ENCODE results near the gene RAB3IL1.
"Not testable (repeated sequence)": the region's sequence is repeated elsewhere in the genome, so short reads cannot be mapped to it uniquely, and the experiment has no call there.

RAB3IL1 gene

GRCh38 chr11:61917334-61918109 lies at the start of gene RAB3IL1:
RAB3IL1 (minus strand) TSS chr11:61917566; CDS start chr11:61917367, 199 bp downstream.
- no peak for DNase-seq (ENCODE audit: low read depth)

DNA sequence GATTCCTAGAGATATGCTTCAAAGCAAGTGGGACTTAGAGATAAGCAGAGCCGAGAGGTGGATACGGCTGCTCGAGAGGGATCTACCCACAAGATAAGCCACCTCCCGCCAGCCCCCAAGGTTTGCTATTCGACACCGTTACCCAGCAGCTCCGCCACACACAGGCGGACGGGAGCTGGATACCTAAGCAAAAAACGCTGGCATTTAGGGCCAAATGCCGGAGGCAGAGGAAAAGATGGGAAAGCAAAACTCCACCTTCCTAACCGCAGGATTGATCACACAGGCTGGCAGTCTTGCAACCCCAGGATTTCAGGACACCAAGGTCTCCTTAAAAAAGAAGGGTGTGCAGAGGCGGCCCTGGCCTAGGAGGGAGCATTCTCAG lies 49.4 kb upstream of the RAB3IL1 start:
- peak; percentile 9 for DNase-seq (ENCODE audit: low read depth)

GRCh38 chr11:61964666-61965271 lies 47.4 kb upstream of the RAB3IL1 start:
- not testable (repeated sequence) for DNase-seq (ENCODE audit: low read depth)

DNA sequence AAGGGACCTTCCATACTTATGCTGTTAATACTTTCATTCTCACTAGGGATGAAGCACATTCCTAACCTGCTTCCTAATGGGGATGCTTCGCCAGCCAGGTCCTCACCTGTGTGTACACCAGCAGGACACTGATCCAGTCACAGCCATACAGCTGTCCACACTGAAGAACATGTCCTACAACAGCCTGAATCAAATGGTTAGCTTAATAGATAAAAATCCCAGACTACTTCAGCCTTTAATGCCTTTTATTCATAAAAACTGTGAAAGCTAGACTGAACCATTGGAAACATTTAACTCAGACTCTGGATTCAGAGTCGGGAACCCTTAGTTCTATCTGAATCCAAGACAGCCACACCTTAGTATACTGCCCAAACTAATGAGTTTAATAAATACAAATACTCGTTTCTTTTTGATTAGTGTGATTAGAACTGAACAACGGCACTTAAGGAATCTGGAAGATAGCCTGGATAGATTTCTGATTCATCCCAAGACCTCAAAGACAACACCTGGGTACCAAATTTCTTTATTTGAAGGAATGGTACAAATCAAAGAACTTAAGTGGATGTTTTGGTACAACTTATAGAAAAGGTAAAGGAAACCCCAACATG lies 46.8 kb upstream of the RAB3IL1 start:
- no peak for DNase-seq (ENCODE audit: low read depth)

DNA sequence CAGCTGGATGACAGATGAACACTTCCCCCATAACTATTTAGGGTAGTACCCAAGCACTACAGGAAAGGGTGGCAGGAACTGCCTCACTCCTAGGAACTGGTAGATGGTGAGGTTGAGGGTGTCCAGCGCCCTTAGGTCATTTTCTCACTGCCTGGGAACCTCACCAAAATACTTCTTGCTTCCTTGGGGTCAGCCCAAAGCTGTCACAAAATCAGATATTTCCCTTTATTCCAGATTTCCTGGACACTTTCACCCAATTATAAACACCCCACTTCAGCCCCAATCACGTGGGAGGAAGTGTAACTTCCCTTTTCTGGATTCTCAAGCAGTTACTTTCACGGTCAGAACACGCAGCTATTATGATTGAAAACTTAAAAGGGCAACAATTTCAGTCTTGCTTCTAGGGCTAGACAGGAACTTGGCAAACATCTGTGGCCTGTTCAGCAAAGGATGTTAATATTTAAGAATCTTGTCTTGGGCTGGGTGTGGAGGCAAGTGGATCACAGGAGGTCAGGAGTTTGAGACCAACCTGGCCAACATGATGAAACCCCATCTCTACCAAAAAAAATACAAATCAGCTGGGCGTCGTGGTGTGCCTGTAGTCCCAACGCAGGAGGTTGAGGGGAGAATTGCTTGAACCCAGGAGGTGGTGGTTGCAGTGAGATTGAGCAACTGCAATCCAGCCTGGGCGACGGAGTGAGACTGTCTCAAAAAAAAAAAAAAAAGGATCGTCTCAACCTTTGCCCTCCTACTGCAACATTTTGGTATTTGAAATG lies 46.1 kb upstream of the RAB3IL1 start:
- DNase-seq (ENCODE audit: low read depth), result no peak

DNA sequence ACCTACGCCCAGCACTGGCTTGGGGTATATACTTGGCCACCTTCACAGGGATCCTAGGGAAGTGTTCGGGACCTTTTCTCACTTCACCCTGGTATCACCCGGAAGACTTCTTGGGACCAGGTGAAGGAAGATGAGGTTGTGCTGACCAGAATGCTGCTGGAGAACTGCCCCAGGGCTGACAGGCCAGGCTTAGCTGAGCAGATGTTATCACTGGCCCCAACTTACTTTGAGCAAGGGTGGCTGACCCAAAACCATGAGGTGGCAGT lies 45.6 kb upstream of the RAB3IL1 start:
- no peak for DNase-seq (ENCODE audit: low read depth)

GRCh38 chr11:61962213-61963015 lies 45.0 kb upstream of the RAB3IL1 start:
- no peak for DNase-seq (ENCODE audit: low read depth)

DNA sequence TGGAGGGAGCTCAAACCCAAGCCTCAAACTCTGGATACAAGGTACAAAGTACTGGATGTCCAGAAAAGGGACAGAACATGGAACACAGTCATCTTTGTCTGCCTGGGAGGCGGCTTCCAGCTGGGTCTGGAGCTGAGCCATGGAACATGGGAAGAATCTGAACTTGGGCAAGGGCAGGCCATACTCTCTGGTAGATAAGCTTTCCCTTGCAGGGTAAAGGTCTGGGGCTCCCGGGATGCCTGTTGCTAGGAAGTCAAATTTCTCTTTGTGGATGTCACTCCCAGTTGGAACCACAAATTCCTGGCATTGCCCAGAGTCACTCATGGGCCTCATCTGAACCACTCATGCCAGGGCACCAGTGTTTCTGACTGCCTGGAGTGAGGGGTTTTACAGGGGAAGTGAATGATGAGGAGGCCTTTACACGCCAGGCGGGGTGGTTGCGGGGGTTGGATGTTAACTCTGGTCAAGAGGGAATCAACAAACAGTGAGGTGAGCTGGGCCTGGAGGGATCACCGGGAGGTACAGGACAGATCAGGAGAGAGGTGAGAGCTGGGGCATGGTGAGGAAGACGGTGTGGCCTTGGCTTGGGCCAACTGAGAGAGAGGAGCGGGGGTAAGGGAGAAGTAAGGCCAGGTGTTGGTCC lies 44.3 kb upstream of the RAB3IL1 start:
- no peak for DNase-seq (ENCODE audit: low read depth)

GRCh38 chr11:61960532-61960931 lies 43.2 kb upstream of the RAB3IL1 start:
- DNase-seq (ENCODE audit: low read depth), result no peak

DNA sequence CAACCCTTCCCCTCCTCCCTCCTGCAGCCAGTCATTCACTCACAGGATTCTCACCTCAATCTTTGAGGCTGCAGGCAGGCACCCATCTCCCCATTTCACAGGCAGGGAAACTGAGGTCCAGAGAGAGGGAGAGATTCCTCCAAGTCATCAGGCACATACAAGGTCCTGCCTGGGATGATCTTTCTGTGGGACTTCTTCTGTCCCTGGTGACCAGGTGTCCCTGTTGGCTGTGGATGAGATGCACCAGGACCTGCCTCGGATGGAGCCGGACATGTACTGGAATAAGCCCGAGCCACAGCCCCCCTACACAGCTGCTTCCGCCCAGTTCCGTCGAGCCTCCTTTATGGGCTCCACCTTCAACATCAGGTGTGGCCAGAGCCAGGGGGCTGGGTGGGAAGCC lies 42.3 kb upstream of the RAB3IL1 start:
- no peak for DNase-seq (ENCODE audit: low read depth)

GRCh38 chr11:61959114-61959513 lies 41.7 kb upstream of the RAB3IL1 start:
- no peak for DNase-seq (ENCODE audit: low read depth)

DNA sequence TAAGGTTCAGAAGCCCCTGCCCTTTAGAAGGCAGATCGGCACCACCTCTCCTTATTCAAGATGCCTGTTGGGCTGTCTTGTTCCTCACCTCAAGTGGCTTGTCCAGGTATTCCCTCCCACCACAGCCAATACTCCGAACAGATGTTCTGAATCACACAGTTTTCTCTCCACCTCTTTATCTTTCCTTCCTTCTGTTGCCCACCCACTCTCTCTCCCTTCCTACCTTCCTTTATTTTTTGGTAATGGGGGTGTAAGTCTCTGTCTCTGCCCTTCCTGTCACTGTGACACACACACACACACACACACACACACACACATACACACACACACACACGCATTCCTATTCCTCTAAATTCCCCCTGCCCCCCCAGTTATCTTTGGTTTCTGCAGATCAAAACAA lies 41.2 kb upstream of the RAB3IL1 start:
- DNase-seq (ENCODE audit: low read depth), result no peak

GRCh38 chr11:61957021-61957770 lies 39.8 kb upstream of the RAB3IL1 start:
- DNase-seq (ENCODE audit: low read depth), result no peak

- no peak for DNase-seq (ENCODE audit: low read depth)
Observed at GRCh38 chr11:61956191-61957020, 39.0 kb upstream of the RAB3IL1 start.

- no peak for DNase-seq (ENCODE audit: low read depth)
Observed at GRCh38 chr11:61955422-61956135, 38.2 kb upstream of the RAB3IL1 start.

- DNase-seq (ENCODE audit: low read depth), result no peak
Observed at GRCh38 chr11:61954851-61955421, 37.6 kb upstream of the RAB3IL1 start.

DNA sequence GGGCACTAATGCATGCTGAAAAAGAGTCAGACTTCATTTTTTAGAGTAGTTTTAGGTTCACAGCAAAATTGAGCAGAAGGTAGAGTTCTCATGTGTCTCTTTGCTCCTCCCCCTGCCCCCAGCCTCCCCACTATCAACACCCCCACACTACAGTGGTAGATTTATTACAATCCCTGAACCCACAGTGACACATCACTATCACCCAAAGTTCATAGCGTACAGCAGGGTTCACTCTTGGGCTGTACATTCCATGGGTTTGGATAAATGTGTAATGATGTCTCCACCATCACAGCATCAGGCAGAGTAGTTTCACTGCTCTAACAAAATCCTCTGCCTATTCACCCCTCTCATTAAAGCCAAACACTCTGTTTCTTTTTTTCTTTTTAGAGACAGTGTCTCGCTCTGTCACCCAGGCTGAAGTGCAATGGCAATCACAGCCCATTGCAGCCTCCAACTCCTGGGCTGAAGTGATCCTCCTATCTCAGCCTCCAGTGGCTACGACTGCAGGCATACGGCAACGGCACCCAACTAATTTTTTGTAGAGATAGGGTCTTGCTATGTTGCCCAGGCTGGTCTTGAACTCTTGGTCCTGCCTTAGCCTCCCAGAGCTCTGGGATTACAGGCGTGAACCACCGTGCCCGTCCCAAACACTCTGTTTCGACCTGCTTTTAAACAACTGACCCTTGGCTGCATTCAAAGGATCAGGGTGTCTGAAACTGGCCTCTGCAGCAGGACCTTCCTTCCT lies 36.9 kb upstream of the RAB3IL1 start:
- DNase-seq (ENCODE audit: low read depth), result no peak

- DNase-seq (ENCODE audit: low read depth), result not testable (repeated sequence)
Observed at GRCh38 chr11:61953632-61954031, 36.3 kb upstream of the RAB3IL1 start.

All from activated gamma-delta T cell treated with anti-CD3 and anti-CD28 coated beads, Interleukin-2, amount 50 U/mL, for 16 hours (primary cell).